ENCODE data around the gene CCT2. TPM values are rescaled to one million over a fixed set of nuclear protein-coding genes. Genes with fewer than 3 reads are reported as not detected.

CCT2 gene
- polyA plus RNA-seq, 4 donors = 240 to 276 (median 258) TPM

DNA sequence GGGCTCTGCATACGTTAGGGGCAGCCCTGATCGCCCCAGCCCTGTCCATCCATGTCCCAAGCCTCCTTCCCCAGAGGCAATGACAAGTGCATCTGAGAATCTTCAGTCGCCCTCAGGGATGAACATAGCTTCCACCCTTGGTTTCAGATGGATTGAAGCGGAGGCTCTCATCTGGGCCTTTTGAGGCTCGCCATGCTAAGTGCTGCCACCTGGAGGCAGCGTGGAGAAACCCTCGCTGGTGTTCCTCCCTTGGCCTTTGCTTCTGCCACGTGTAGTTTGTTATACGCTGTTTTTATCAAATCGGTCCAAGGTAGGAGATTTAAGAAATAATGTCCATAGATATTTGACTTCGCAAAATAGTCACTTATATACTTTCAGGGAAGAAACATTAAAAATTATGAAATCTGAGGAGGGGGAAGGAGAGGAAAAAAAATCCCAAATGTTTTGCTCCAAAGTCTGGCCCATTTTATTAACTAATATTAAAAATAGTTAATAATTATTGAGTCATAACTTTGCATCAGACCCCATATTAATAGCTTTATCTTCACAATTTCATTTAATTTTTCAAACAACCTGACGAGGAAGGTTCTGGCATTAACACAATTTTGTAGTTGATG lies 54.2 kb downstream of the CCT2 start:
- peak in 3 of 4 donors; percentile 10 to 51 (median 15) for DNase-seq (ENCODE audit: low read depth in 4 of 4, low spot score in 2 of 4)

DNA sequence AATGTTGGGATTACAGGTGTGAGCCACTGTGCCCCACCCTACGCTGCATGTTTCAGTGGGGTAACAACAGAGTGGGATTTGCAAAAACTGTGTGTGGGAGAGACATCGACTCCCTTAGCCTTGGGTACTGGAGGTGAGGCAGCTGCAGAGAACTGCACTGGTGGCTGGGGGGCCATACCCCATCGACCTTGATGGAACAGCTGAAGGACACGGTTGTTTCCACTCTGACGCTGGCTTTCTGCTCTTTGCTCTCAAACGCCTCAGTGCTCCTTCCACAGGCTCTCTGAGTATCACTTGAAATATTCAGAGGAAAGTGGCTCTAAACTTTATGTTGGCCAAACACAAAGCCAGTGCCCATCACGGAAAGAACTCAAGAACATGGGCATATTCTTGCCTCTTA lies 56.3 kb downstream of the CCT2 start:
- no peak for DNase-seq (ENCODE audit: low read depth in 4 of 4, low spot score in 2 of 4)

DNA sequence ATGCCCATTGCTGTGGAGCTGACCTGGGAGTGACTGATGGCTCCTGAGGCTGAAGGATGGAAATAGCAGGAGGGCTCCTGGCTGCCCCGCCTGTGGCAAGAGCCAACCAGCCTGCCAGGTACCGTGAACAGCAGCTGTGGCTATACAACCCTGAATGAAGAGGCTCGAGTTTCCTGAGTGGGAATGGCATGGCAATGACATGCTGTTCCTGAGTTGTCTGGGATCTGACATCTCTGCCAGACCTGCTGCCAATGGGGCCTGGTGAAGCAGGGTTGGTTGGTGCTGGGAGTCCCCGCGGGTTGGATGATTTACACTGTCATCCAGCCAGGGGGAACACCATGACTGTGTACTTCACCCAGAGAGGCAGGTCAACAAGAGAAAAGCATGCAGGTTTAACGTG lies 57.3 kb downstream of the CCT2 start:
- no peak for DNase-seq (ENCODE audit: low read depth in 4 of 4, low spot score in 2 of 4)

DNA sequence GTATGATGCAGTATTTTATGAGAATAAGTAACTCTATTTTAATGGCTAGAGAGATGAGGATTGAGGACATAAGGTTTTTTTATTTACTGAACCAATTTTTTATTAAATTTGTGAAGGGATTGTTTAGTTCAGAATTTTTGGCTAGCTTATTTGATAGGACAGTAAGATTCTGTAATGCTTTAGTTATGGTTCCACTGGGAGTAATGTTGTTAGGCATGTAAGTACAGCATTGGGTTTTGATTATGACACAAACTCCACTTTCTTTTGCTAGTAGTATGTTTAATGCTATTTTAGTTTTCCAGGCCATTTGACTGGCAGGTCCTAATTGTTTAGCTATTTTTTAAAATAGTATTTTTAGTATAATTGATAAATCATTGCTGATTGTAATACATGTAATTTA lies 59.3 kb downstream of the CCT2 start:
- DNase-seq (ENCODE audit: low read depth in 4 of 4, low spot score in 2 of 4) = no peak

DNA sequence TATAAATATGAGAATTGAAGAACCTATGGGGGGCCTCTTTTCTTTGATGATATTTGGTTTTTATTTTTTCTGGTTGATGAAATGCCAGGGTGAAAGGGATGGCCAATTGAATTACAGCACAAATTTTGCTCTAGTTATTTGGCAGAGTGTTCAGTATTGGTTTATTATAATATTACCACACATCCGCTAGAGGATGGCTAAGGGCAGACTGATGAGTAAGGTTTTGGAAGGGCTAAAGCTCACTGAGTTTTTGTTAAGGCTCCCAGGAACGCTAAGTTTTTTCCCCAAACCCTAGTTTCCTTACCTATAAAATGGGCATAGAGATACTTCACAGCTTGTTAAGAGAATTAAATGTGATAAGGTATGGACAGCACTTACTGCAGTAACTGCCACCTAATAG lies 59.8 kb downstream of the CCT2 start:
- DNase-seq (ENCODE audit: low read depth in 4 of 4, low spot score in 2 of 4) = no peak

DNA sequence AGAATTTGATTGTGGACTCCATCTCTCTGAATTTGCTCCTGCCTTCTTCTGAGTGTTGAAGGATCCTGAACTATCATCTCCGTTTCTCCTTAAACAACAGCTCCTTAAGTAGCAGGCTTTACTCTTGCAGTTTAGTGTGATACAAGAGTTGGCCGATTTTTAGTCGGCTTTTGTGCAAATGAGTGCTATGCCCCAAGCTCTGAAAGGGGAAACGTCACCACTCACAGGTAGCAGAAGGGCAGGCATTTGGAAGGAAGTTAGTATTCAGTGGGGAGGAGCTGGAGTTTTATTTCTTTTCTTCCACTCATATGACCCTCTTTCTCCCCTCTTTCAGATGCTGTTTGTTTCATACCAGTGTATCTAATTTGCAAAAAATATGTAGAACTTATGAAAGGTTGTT lies 61.9 kb downstream of the CCT2 start:
- no peak for DNase-seq (ENCODE audit: low read depth in 4 of 4, low spot score in 2 of 4)

DNA sequence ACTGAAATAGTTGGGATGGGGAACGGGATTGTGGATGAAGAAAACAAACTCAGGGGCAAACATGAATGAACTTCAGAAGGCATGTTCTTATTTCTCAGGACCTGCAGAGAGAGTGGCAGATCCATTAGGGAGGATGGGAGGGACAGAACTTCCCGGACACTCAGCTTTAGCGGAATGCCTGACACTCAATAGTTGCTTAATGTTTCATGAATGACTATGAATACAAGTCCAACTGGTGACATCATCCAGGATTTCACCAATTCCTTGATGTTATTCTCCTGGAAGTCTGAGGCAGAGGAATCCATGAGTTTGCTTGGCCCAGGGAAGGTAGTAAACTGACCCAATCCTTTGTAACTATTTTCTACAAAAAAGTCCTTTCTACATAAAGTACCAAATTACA lies 63.2 kb downstream of the CCT2 start:
- DNase-seq (ENCODE audit: low read depth in 4 of 4, low spot score in 2 of 4) = no peak

DNA sequence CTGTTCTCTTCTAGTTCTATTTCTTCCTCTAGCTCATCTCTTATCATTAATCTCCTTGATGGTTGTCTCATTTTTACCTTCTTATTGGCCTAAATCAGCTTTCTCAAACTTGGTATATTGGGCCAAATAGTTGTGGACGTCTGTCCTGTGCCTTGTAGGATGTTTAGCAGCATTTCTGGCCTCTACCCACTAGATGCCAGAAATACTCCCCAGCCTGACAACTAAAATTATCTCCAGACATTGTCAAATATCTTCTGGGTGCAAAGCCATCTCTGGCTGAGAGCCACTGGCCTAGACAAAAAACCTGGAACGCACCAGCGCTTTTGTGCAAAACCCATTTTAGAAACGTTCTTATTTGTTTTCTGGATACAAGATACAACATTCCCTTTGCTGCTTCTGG lies 64.3 kb downstream of the CCT2 start:
- DNase-seq (ENCODE audit: low read depth in 4 of 4, low spot score in 2 of 4) = no peak

Other genes starting within 250 kb of the CCT2 start
- gene LYZ, start 237.1 kb upstream of the CCT2 start, polyA plus RNA-seq (ENCODE audit: insufficient read length in 4 of 4) = 10 to 100 TPM; 16.5 to 27.7 (median 26.5) TPM
- gene YEATS4, start 225.7 kb upstream of the CCT2 start, polyA plus RNA-seq (ENCODE audit: insufficient read length in 4 of 4) = 10 to 100 TPM; 26.6 to 32.9 (median 31.3) TPM
- 10 to 100 TPM; 42.2 to 49.3 (median 45.4) TPM for gene FRS2, start 115.1 kb upstream of the CCT2 start, polyA plus RNA-seq (ENCODE audit: insufficient read length in 4 of 4)
- not detected for gene LRRC10, start 25.4 kb downstream of the CCT2 start, polyA plus RNA-seq (ENCODE audit: insufficient read length in 4 of 4)
- gene BEST3, start 113.8 kb downstream of the CCT2 start, polyA plus RNA-seq (ENCODE audit: insufficient read length in 4 of 4) = under 1 TPM; 0.13 to 0.69 (median 0.38) TPM
- gene RAB3IP, start 153.4 kb downstream of the CCT2 start, polyA plus RNA-seq (ENCODE audit: insufficient read length in 4 of 4) = 10 to 100 TPM; 60.1 to 79.8 (median 69.5) TPM
- gene MYRFL, start 239.8 kb downstream of the CCT2 start, polyA plus RNA-seq (ENCODE audit: insufficient read length in 4 of 4) = 1 to 10 TPM in 3 of 4 donors, under 1 TPM in 1; 0.87 to 2.3 (median 1.9) TPM